Neural cell (in vitro differentiated cells): ENCODE data around the gene ABCA13. TPM values are rescaled to one million over a fixed set of nuclear protein-coding genes. Genes with fewer than 3 reads are reported as not detected.

ENCODE experiments used
- H2AFZ ChIP-seq: fragments of 200-600, 300-800 bp; sonication (generic), shearing (Covaris generic); 2 replicates; pipeline ENCODE4 v1.6.0; 2014; ENCODE audit warnings: low read depth, mild to moderate bottlenecking, antibody characterized with exemption, low read length, moderate library complexity
- H3F3A ChIP-seq: fragments of 200-600 bp; shearing (Covaris generic); 2 replicates; pipeline ENCODE4 v1.6.1; 2016; ENCODE audit warnings: mild to moderate bottlenecking, moderate library complexity, mixed read lengths, antibody characterized with exemption, low read length; ENCODE audit not compliant: insufficient read depth, poor library complexity, severe bottlenecking
- H3K27ac ChIP-seq: fragments of 200-600, 300-800 bp; sonication (generic), shearing (Covaris generic); 2 replicates; pipeline ENCODE4 v1.5.1; 2014; ENCODE audit warnings: mild to moderate bottlenecking, low read length, moderate library complexity
- H3K27me3 ChIP-seq: fragments of 300-800, 200-600 bp; sonication (generic), shearing (Covaris generic); 2 replicates; pipeline ENCODE4 v1.6.0; 2014; ENCODE audit warnings: mild to moderate bottlenecking, low read depth, low read length, moderate library complexity; ENCODE audit not compliant: insufficient read depth
- H3K36me3 ChIP-seq: fragments of 300-800, 200-600 bp; sonication (generic), shearing (Covaris generic); 2 replicates; pipeline ENCODE4 v1.5.1; 2014; ENCODE audit warnings: mild to moderate bottlenecking, antibody characterized with exemption, low read length, moderate library complexity; ENCODE audit not compliant: insufficient read depth
- H3K4me2 ChIP-seq: fragments of 300-800, 200-600 bp; sonication (generic), shearing (Covaris generic); 2 replicates; pipeline ENCODE4 v1.6.0; 2014; ENCODE audit warnings: mild to moderate bottlenecking, low read length
- H3K4me3 ChIP-seq: fragments of 300-800, 200-600 bp; sonication (generic), shearing (Covaris generic); 2 replicates; pipeline ENCODE4 v1.5.1; 2014; ENCODE audit warnings: mild to moderate bottlenecking, low read length, moderate library complexity
- H3K79me2 ChIP-seq: fragments of 200-600 bp; shearing (Covaris generic); replicated peaks from 2 replicates; pipeline ENCODE4 v1.6.0; 2014; ENCODE audit warnings: mild to moderate bottlenecking, low read length, moderate library complexity; ENCODE audit not compliant: insufficient read depth
- H3K9ac ChIP-seq: fragments of 300-800, 200-600 bp; sonication (generic), shearing (Covaris generic); 2 replicates; pipeline ENCODE4 v1.6.1; 2016; ENCODE audit warnings: mild to moderate bottlenecking, low read length, mixed read lengths
- H3K9me2 ChIP-seq: fragments of 200-600 bp; shearing (Covaris generic); 2 replicates; pipeline ENCODE4 v1.6.1; 2016; ENCODE audit warnings: mild to moderate bottlenecking, low read length, mixed read lengths; ENCODE audit not compliant: insufficient read depth
- H3K9me3 ChIP-seq: fragments of 200-600, 300-800 bp; sonication (generic), shearing (Covaris generic); 2 replicates; pipeline ENCODE4 v1.6.1; 2016; ENCODE audit warnings: mild to moderate bottlenecking, mixed run types, low read length, moderate library complexity, mixed read lengths
- H4K20me1 ChIP-seq: fragments of 200-600 bp; shearing (Covaris generic); 2 replicates; pipeline ENCODE4 v1.6.1; 2016; ENCODE audit warnings: mild to moderate bottlenecking, mixed run types; ENCODE audit not compliant: insufficient read depth
- CTCF ChIP-seq: fragments of 450-650 bp; IDR thresholded peaks from 2 replicates; pipeline ENCODE4 v1.5.1; 2014; ENCODE audit warnings: antibody characterized with exemption, mild to moderate bottlenecking, moderate library complexity; ENCODE audit not compliant: poor library complexity, severe bottlenecking
- EP300 ChIP-seq: fragments of 450-650 bp; conservative IDR thresholded peaks from 2 replicates; pipeline ENCODE4 v1.6.1; 2014; ENCODE audit warnings: antibody characterized with exemption, mild to moderate bottlenecking, moderate library complexity; ENCODE audit not compliant: poor library complexity, severe bottlenecking
- EZH2 ChIP-seq: fragments of 200-600, 300-800 bp; shearing (Covaris generic), sonication (generic); IDR thresholded peaks from 2 replicates; pipeline ENCODE4 v1.6.1; 2014; ENCODE audit warnings: antibody characterized with exemption, low read length, borderline replicate concordance, mild to moderate bottlenecking; ENCODE audit not compliant: insufficient read depth, poor library complexity, severe bottlenecking
- MXI1 ChIP-seq: fragments of 450-650 bp; conservative IDR thresholded peaks from 2 replicates; pipeline ENCODE4 v1.6.1; 2014; ENCODE audit warnings: antibody characterized with exemption, mild to moderate bottlenecking; ENCODE audit not compliant: poor library complexity, severe bottlenecking
- POLR2AphosphoS5 ChIP-seq: IDR thresholded peaks from 2 replicates; pipeline ENCODE4 v1.6.1; 2012
- RAD21 ChIP-seq: fragments of 450-650 bp; conservative IDR thresholded peaks from 2 replicates; pipeline ENCODE4 v1.6.1; 2014; ENCODE audit warnings: antibody characterized with exemption, mild to moderate bottlenecking, moderate library complexity
- REST ChIP-seq: IDR thresholded peaks from 2 replicates; pipeline ENCODE4 v1.6.1; 2012; ENCODE audit warnings: borderline replicate concordance
- SMC3 ChIP-seq: fragments of 450-650 bp; conservative IDR thresholded peaks from 2 replicates; pipeline ENCODE4 v1.6.1; 2014; ENCODE audit warnings: antibody characterized with exemption, mild to moderate bottlenecking, moderate library complexity; ENCODE audit not compliant: poor library complexity
- TAF1 ChIP-seq: IDR thresholded peaks from 2 replicates; pipeline ENCODE4 v1.6.1; 2012; ENCODE audit warnings: low read depth
- polyA plus RNA-seq: library from polyadenylated mRNA; depleted of rRNA; stranded (reverse); fragments of >200 nt; gene quantifications from 2 replicates; pipeline ENCODE4 v1.2.3, GENCODE V29; 2014

ABCA13 gene
- polyA plus RNA-seq, 1 donor from 2014 or later, result 0.20 TPM

GRCh38 chr7:48398191-48398590 is 226.9 kb downstream of the ABCA13 start:
- Histone ChIP-seq H3F3A (no peaks in the 10 kb centered on the region), H3K9me3 (no peaks in the 10 kb centered on the region), H3K79me2 (no peaks in the 10 kb centered on the region), H4K20me1 (no peaks in the 10 kb centered on the region), H3K27me3 (no peaks in the 10 kb centered on the region), H3K27ac (no peak overlapping the region), H3K4me2 (no peak overlapping the region), H2AFZ (no peak overlapping the region), H3K4me3 (no peak overlapping the region), H3K36me3 (no peaks in the 10 kb centered on the region), H3K9ac (no peak overlapping the region), H3K9me2 (no peaks in the 10 kb centered on the region)
- TF ChIP-seq POLR2AphosphoS5 (no peak), CTCF (no peak), REST (no peak), MXI1 (no peak), SMC3 (no peak), TAF1 (no peak), RAD21 (no peak)

- no peaks in the 10 kb centered on the region for H3K36me3 ChIP-seq
- H3K4me2 ChIP-seq, result no peak overlapping the region
- H2AFZ ChIP-seq, result no peak overlapping the region
- no peak overlapping the region for H3K27ac ChIP-seq
- H3K9ac ChIP-seq, result no peak overlapping the region
- TF ChIP-seq RAD21 (no peak), CTCF (no peak), TAF1 (no peak), MXI1 (no peak), EP300 (no peak), EZH2 (no peak), SMC3 (no peak)
- no peaks in the 10 kb centered on the region for H4K20me1 ChIP-seq
- no peak overlapping the region for H3K4me3 ChIP-seq
- H3K27me3 ChIP-seq, result no peaks in the 10 kb centered on the region
- H3K9me3 ChIP-seq, result no peaks in the 10 kb centered on the region
- no peaks in the 10 kb centered on the region for H3K9me2 ChIP-seq
- H3K79me2 ChIP-seq, result no peaks in the 10 kb centered on the region
- no peaks in the 10 kb centered on the region for H3F3A ChIP-seq
These were observed 231.5 kb downstream of the ABCA13 start for GRCh38 chr7:48402721-48403120.
